Activated CD8-positive, alpha-beta memory T cell treated with anti-CD3 and anti-CD28 coated beads, Interleukin-2, amount 50 U/mL, for 24 hours (primary cell): ENCODE measurements around the gene CHML.

Source experiments
- DNase-seq: peaks from one replicate; pipeline ENCODE4 v3.0.0-alpha.2; 2020; ENCODE audit errors: extremely low read depth

CHML gene

GRCh38 chr1:241646201-241646600 is 6.0 kb upstream of the CHML start:
- no peak for DNase-seq

- DNase-seq: no peak
These were observed 5.0 kb upstream of the CHML start for GRCh38 chr1:241645199-241645598.

GRCh38 chr1:241644259-241644658 is 4.1 kb upstream of the CHML start:
- no peak for DNase-seq

- no peak for DNase-seq
These were observed 2.4 kb upstream of the CHML start for GRCh38 chr1:241642593-241642944.

- no peak for DNase-seq
These were observed 1.8 kb upstream of the CHML start for GRCh38 chr1:241641773-241642592.

GRCh38 chr1:241640867-241641622 is 876 bp upstream of the CHML start:
- no peak for DNase-seq

- DNase-seq: no peak
These were observed 483 bp downstream of the CHML start for GRCh38 chr1:241639623-241640148.

- no peak for DNase-seq
These were observed 1.1 kb downstream of the CHML start for GRCh38 chr1:241638909-241639622.

GRCh38 chr1:241638099-241638682 is 2.0 kb downstream of the CHML start:
- no peak for DNase-seq

- DNase-seq: no peak
These were observed 2.6 kb downstream of the CHML start for GRCh38 chr1:241637604-241638003.

GRCh38 chr1:241637046-241637590 is 3.1 kb downstream of the CHML start:
- no peak for DNase-seq

- no peak for DNase-seq
These were observed 3.9 kb downstream of the CHML start for GRCh38 chr1:241636291-241636690.

- DNase-seq: no peak
These were observed 4.5 kb downstream of the CHML start for GRCh38 chr1:241635556-241636152.

- DNase-seq: no peak
These were observed 7.2 kb downstream of the CHML start for GRCh38 chr1:241632987-241633386.

GRCh38 chr1:241631674-241632073 is 8.5 kb downstream of the CHML start:
- DNase-seq: no peak

- DNase-seq: no peak
These were observed 9.3 kb downstream of the CHML start for GRCh38 chr1:241630899-241631298.

- no peak for DNase-seq
These were observed 9.7 kb downstream of the CHML start for GRCh38 chr1:241630476-241630875.

- no peak for DNase-seq
These were observed 10.2 kb downstream of the CHML start for GRCh38 chr1:241630005-241630404.

GRCh38 chr1:241627453-241628259 is 12.5 kb downstream of the CHML start:
- no peak for DNase-seq

- no peak for DNase-seq
These were observed 15.2 kb downstream of the CHML start for GRCh38 chr1:241624935-241625334.
